ENCODE measurements around the gene FCRLB.

FCRLB gene

GRCh38 chr1:161736335-161736969 is 15.1 kb downstream of the FCRLB start:
- no peak overlapping the region for H3K56ac ChIP-seq (ENCODE audit: low read length)

GRCh38 chr1:161737625-161738024 is 16.3 kb downstream of the FCRLB start:
- no peak overlapping the region for H2BK120ac ChIP-seq (ENCODE audit: low read depth, low read length)
- no peak overlapping the region for H3K4me3 ChIP-seq (ENCODE audit: low read length)
- no peak overlapping the region for H3K27ac ChIP-seq (ENCODE audit: low read depth, low read length)
- H3K9ac ChIP-seq (ENCODE audit: low read length), result no peak overlapping the region
- no peaks in the 10 kb centered on the region for H3K27me3 ChIP-seq (ENCODE audit: insufficient read depth, low read length, poor library complexity)
- H3K79me1 ChIP-seq (ENCODE audit: low read length), result no peaks in the 10 kb centered on the region
- H3K4ac ChIP-seq (ENCODE audit: low read depth, low read length), result no peak overlapping the region
- H3K4me2 ChIP-seq (ENCODE audit: low read length), result no peak overlapping the region
- H3K18ac ChIP-seq (ENCODE audit: low read length), result no peak overlapping the region
- H3K36me3 ChIP-seq (ENCODE audit: control insufficient read depth, insufficient read depth, low read length), result no peaks in the 10 kb centered on the region
- H2BK5ac ChIP-seq (ENCODE audit: low read length), result no peak overlapping the region
- H3K23ac ChIP-seq (ENCODE audit: low read length), result no peak overlapping the region
- no CpG with 5 or more reads among the region's 2 CpGs for WGBS (ENCODE audit: extremely low coverage, insufficient coverage, low lambda C conversion rate)
- no peak overlapping the region for H2AK5ac ChIP-seq (ENCODE audit: low read length)
- H4K8ac ChIP-seq (ENCODE audit: low read depth, low read length), result no peak overlapping the region
- H3K79me2 ChIP-seq (ENCODE audit: control insufficient read depth, insufficient read depth, low read length), result no peaks in the 10 kb centered on the region
- DNase-seq, result no peak
- no peak overlapping the region for H2BK15ac ChIP-seq (replicated peaks; ENCODE audit: low read depth)
- no peak overlapping the region for H4K5ac ChIP-seq (ENCODE audit: low read length)
- no peaks in the 10 kb centered on the region for H3K4me1 ChIP-seq (ENCODE audit: control insufficient read depth, low read depth, low read length)
- H3K56ac ChIP-seq (ENCODE audit: low read length), result no peak overlapping the region

More at GRCh38 chr1:161736335-161736969, 15.1 kb downstream of the FCRLB start:
- H3K79me2 ChIP-seq (ENCODE audit: control insufficient read depth, insufficient read depth, low read length), result no peaks in the 10 kb centered on the region
- peaks cover 3% of the 10 kb centered on the region for H3K4me1 ChIP-seq (ENCODE audit: control insufficient read depth, low read depth, low read length)
- no peak overlapping the region for H2BK5ac ChIP-seq (ENCODE audit: low read length)
- no peaks in the 10 kb centered on the region for H3K36me3 ChIP-seq (ENCODE audit: control insufficient read depth, insufficient read depth, low read length)
- no peak overlapping the region for H4K5ac ChIP-seq (ENCODE audit: low read length)
- no peak overlapping the region for H4K8ac ChIP-seq (ENCODE audit: low read depth, low read length)
- no peak overlapping the region for H2BK15ac ChIP-seq (replicated peaks; ENCODE audit: low read depth)
- no peak overlapping the region for H3K4ac ChIP-seq (ENCODE audit: low read depth, low read length)
- no peak overlapping the region for H3K23ac ChIP-seq (ENCODE audit: low read length)
- no peak overlapping the region for H2BK120ac ChIP-seq (ENCODE audit: low read depth, low read length)
- no peak overlapping the region for H2AK5ac ChIP-seq (ENCODE audit: low read length)
- H3K4me3 ChIP-seq (ENCODE audit: low read length), result no peak overlapping the region
- no peaks in the 10 kb centered on the region for H3K79me1 ChIP-seq (ENCODE audit: low read length)
- no peak overlapping the region for H3K9ac ChIP-seq (ENCODE audit: low read length)
- H3K27me3 ChIP-seq (ENCODE audit: insufficient read depth, low read length, poor library complexity), result no peaks in the 10 kb centered on the region
- peak; percentile 50 for DNase-seq
- WGBS (ENCODE audit: extremely low coverage, insufficient coverage, low lambda C conversion rate), result no CpG with 5 or more reads among the region's 4 CpGs
- H3K4me2 ChIP-seq (ENCODE audit: low read length), result no peak overlapping the region
- H3K18ac ChIP-seq (ENCODE audit: low read length), result no peak overlapping the region
- no peak overlapping the region for H3K27ac ChIP-seq (ENCODE audit: low read depth, low read length)

GRCh38 chr1:161738627-161739287 is 17.4 kb downstream of the FCRLB start:
- H3K18ac ChIP-seq (ENCODE audit: low read length), result no peak overlapping the region
- no peak overlapping the region for H3K56ac ChIP-seq (ENCODE audit: low read length)
- no peak overlapping the region for H2BK5ac ChIP-seq (ENCODE audit: low read length)
- H3K27ac ChIP-seq (ENCODE audit: low read depth, low read length), result no peak overlapping the region
- H4K5ac ChIP-seq (ENCODE audit: low read length), result no peak overlapping the region
- peak; percentile 79 for DNase-seq
- no peak overlapping the region for H3K4me3 ChIP-seq (ENCODE audit: low read length)
- H3K36me3 ChIP-seq (ENCODE audit: control insufficient read depth, insufficient read depth, low read length), result no peaks in the 10 kb centered on the region
- no peak overlapping the region for H3K9ac ChIP-seq (ENCODE audit: low read length)
- no peaks in the 10 kb centered on the region for H3K27me3 ChIP-seq (ENCODE audit: insufficient read depth, low read length, poor library complexity)
- H3K4me2 ChIP-seq (ENCODE audit: low read length), result no peak overlapping the region
- H3K79me2 ChIP-seq (ENCODE audit: control insufficient read depth, insufficient read depth, low read length), result no peaks in the 10 kb centered on the region
- H2AK5ac ChIP-seq (ENCODE audit: low read length), result no peak overlapping the region
- H2BK120ac ChIP-seq (ENCODE audit: low read depth, low read length), result no peak overlapping the region
- WGBS (ENCODE audit: extremely low coverage, insufficient coverage, low lambda C conversion rate), result no CpG with 5 or more reads among the region's 4 CpGs
- no peak overlapping the region for H4K8ac ChIP-seq (ENCODE audit: low read depth, low read length)
- H3K79me1 ChIP-seq (ENCODE audit: low read length), result no peaks in the 10 kb centered on the region
- H3K23ac ChIP-seq (ENCODE audit: low read length), result no peak overlapping the region
- no peak overlapping the region for H3K4ac ChIP-seq (ENCODE audit: low read depth, low read length)
- no peak overlapping the region for H2BK15ac ChIP-seq (replicated peaks; ENCODE audit: low read depth)
- no peaks in the 10 kb centered on the region for H3K4me1 ChIP-seq (ENCODE audit: control insufficient read depth, low read depth, low read length)

- no peak overlapping the region for H3K56ac ChIP-seq (ENCODE audit: low read length)
- no peak overlapping the region for H3K9ac ChIP-seq (ENCODE audit: low read length)
- H2BK15ac ChIP-seq (replicated peaks; ENCODE audit: low read depth), result no peak overlapping the region
- no peak overlapping the region for H4K5ac ChIP-seq (ENCODE audit: low read length)
- no peaks in the 10 kb centered on the region for H3K36me3 ChIP-seq (ENCODE audit: control insufficient read depth, insufficient read depth, low read length)
- H3K4ac ChIP-seq (ENCODE audit: low read depth, low read length), result no peak overlapping the region
- no peaks in the 10 kb centered on the region for H3K79me1 ChIP-seq (ENCODE audit: low read length)
- DNase-seq, result no peak
- no peak overlapping the region for H2BK5ac ChIP-seq (ENCODE audit: low read length)
- H3K27me3 ChIP-seq (ENCODE audit: insufficient read depth, low read length, poor library complexity), result no peaks in the 10 kb centered on the region
- no CpG with 5 or more reads among the region's 8 CpGs for WGBS (ENCODE audit: extremely low coverage, insufficient coverage, low lambda C conversion rate)
- no peak overlapping the region for H2AK5ac ChIP-seq (ENCODE audit: low read length)
- no peak overlapping the region for H3K4me2 ChIP-seq (ENCODE audit: low read length)
- no peaks in the 10 kb centered on the region for H3K79me2 ChIP-seq (ENCODE audit: control insufficient read depth, insufficient read depth, low read length)
- no peak overlapping the region for H4K8ac ChIP-seq (ENCODE audit: low read depth, low read length)
- no peak overlapping the region for H3K23ac ChIP-seq (ENCODE audit: low read length)
- no peak overlapping the region for H3K27ac ChIP-seq (ENCODE audit: low read depth, low read length)
- H2BK120ac ChIP-seq (ENCODE audit: low read depth, low read length), result no peak overlapping the region
- no peak overlapping the region for H3K18ac ChIP-seq (ENCODE audit: low read length)
- no peak overlapping the region for H3K4me3 ChIP-seq (ENCODE audit: low read length)
- no peaks in the 10 kb centered on the region for H3K4me1 ChIP-seq (ENCODE audit: control insufficient read depth, low read depth, low read length)
Observed at GRCh38 chr1:161739865-161740566, 18.7 kb downstream of the FCRLB start.

GRCh38 chr1:161740921-161741320 is 19.6 kb downstream of the FCRLB start:
- Histone ChIP-seq H3K23ac (ENCODE audit: low read length) (no peak overlapping the region), H3K4me3 (ENCODE audit: low read length) (no peak overlapping the region), H3K79me2 (ENCODE audit: control insufficient read depth, insufficient read depth, low read length) (no peaks in the 10 kb centered on the region), H4K5ac (ENCODE audit: low read length) (no peak overlapping the region), H2BK15ac (replicated peaks; ENCODE audit: low read depth) (no peak overlapping the region), H2BK120ac (ENCODE audit: low read depth, low read length) (no peak overlapping the region), H4K8ac (ENCODE audit: low read depth, low read length) (no peak overlapping the region), H3K36me3 (ENCODE audit: control insufficient read depth, insufficient read depth, low read length) (no peaks in the 10 kb centered on the region), H2BK5ac (ENCODE audit: low read length) (no peak overlapping the region), H3K18ac (ENCODE audit: low read length) (no peak overlapping the region), H3K27ac (ENCODE audit: low read depth, low read length) (no peak overlapping the region), H3K4me2 (ENCODE audit: low read length) (no peak overlapping the region), H3K79me1 (ENCODE audit: low read length) (no peaks in the 10 kb centered on the region), H3K27me3 (ENCODE audit: insufficient read depth, low read length, poor library complexity) (no peaks in the 10 kb centered on the region), H3K4me1 (ENCODE audit: control insufficient read depth, low read depth, low read length) (no peaks in the 10 kb centered on the region), H3K9ac (ENCODE audit: low read length) (no peak overlapping the region), H3K56ac (ENCODE audit: low read length) (no peak overlapping the region), H3K4ac (ENCODE audit: low read depth, low read length) (no peak overlapping the region), H2AK5ac (ENCODE audit: low read length) (no peak overlapping the region)
- no CpG with 5 or more reads among the region's 6 CpGs for WGBS (ENCODE audit: extremely low coverage, insufficient coverage, low lambda C conversion rate)
- DNase-seq, result no peak

All from mesendoderm (in vitro differentiated cells).